ENCODE measurements around the gene WWTR1. TPM values are rescaled to one million over a fixed set of nuclear protein-coding genes. Genes with fewer than 3 reads are reported as not detected.

Gene WWTR1
- total RNA-seq, 4 donors from 2014 or later = 11.3 to 30.7 (median 17.6) TPM

- no peak for DNase-seq
- H3K4me3 ChIP-seq = no peak overlapping the region
- intact Hi-C loops (cut with DNase I; ENCODE audit: low total_unique reads) = no loop called here
- no peaks in the 10 kb centered on the region for H3K36me3 ChIP-seq
- in situ Hi-C loops (cut with MboI; ENCODE audit: low sequenced_read_pairs in 4 of 4) = no loop called here
- H3K27me3 ChIP-seq = no peaks in the 10 kb centered on the region
- peaks cover 28 to 29% of the 10 kb centered on the region in 2 donors for H3K4me1 ChIP-seq
- no peak overlapping the region for H3K27ac ChIP-seq
- H3K9me3 ChIP-seq = no peaks in the 10 kb centered on the region
- ATAC-seq = no peak
- TF ChIP-seq POLR2A (IDR thresholded peaks at IDR 0.05) = no peak
Measured at GRCh38 chr3:149559525-149559924, 98.3 kb downstream of the WWTR1 start.

- H3K4me3 ChIP-seq = no peak overlapping the region
- peak overlapping the region in 3 of 4 donors; percentile 4 to 12 (median 11) for H3K27ac ChIP-seq
- no peak for TF ChIP-seq CTCF (IDR thresholded peaks at IDR 0.05 in 4 of 5, conservative IDR thresholded peaks at IDR 0.05 in 1 of 5)
- TF ChIP-seq POLR2A (IDR thresholded peaks at IDR 0.05) = no peak
- DNase-seq (no peak), ATAC-seq (no peak)
- no peaks in the 10 kb centered on the region for H3K27me3 ChIP-seq
- H3K4me1 ChIP-seq = peaks cover 48 to 59% of the 10 kb centered on the region in 2 donors
- in situ Hi-C loops (cut with MboI; ENCODE audit: low sequenced_read_pairs in 4 of 4) (no loop called here), intact Hi-C loops (cut with DNase I; ENCODE audit: low total_unique reads) (no loop called here)
- no peaks in the 10 kb centered on the region for H3K9me3 ChIP-seq
- no peaks in the 10 kb centered on the region for H3K36me3 ChIP-seq
Measured at GRCh38 chr3:149555927-149556326, 101.9 kb downstream of the WWTR1 start.

- DNase-seq (no peak), ATAC-seq (peak in 1 of 2 donors; percentile 34)
- Histone ChIP-seq H3K27ac (peak overlapping the region in 1 of 4 donors; percentile 34), H3K27me3 (no peaks in the 10 kb centered on the region), H3K9me3 (no peaks in the 10 kb centered on the region), H3K4me1 (peaks cover 47 to 59% of the 10 kb centered on the region in 2 donors), H3K36me3 (no peaks in the 10 kb centered on the region), H3K4me3 (no peak overlapping the region)
- TF ChIP-seq POLR2A (IDR thresholded peaks at IDR 0.05) (no peak), CTCF (IDR thresholded peaks at IDR 0.05 in 4 of 5, conservative IDR thresholded peaks at IDR 0.05 in 1 of 5) (no peak)
- intact Hi-C loops (cut with DNase I; ENCODE audit: low total_unique reads) = no loop called here
- in situ Hi-C loops (cut with MboI; ENCODE audit: low sequenced_read_pairs in 4 of 4) = no loop called here
Measured at GRCh38 chr3:149554826-149555225, 103.0 kb downstream of the WWTR1 start.

GRCh38 chr3:149553781-149554451, 103.9 kb downstream of the WWTR1 start:
- H3K27me3 ChIP-seq = no peaks in the 10 kb centered on the region
- in situ Hi-C loops (cut with MboI; ENCODE audit: low sequenced_read_pairs in 4 of 4) (no loop called here), intact Hi-C loops (cut with DNase I; ENCODE audit: low total_unique reads) (no loop called here)
- DNase-seq (no peak), ATAC-seq (no peak)
- peaks cover 44 to 54% of the 10 kb centered on the region in 2 donors for H3K4me1 ChIP-seq
- no peaks in the 10 kb centered on the region for H3K36me3 ChIP-seq
- TF ChIP-seq CTCF (IDR thresholded peaks at IDR 0.05 in 4 of 5, conservative IDR thresholded peaks at IDR 0.05 in 1 of 5) (no peak), POLR2A (IDR thresholded peaks at IDR 0.05) (no peak)
- no peak overlapping the region for H3K4me3 ChIP-seq
- peak overlapping the region in 2 of 4 donors; percentile 4 to 34 for H3K27ac ChIP-seq
- no peaks in the 10 kb centered on the region for H3K9me3 ChIP-seq

GRCh38 chr3:149552700-149553099, 105.1 kb downstream of the WWTR1 start:
- ATAC-seq = no peak
- Histone ChIP-seq H3K9me3 (no peaks in the 10 kb centered on the region), H3K27ac (no peak overlapping the region), H3K4me3 (no peak overlapping the region), H3K4me1 (peaks cover 50 to 59% of the 10 kb centered on the region in 2 donors), H3K27me3 (no peaks in the 10 kb centered on the region), H3K36me3 (no peaks in the 10 kb centered on the region)
- in situ Hi-C loops (cut with MboI; ENCODE audit: low sequenced_read_pairs in 4 of 4) = no loop called here
- intact Hi-C loops (cut with DNase I; ENCODE audit: low total_unique reads) = no loop called here
- no peak for DNase-seq
- TF ChIP-seq POLR2A (IDR thresholded peaks at IDR 0.05) = no peak
- no peak for TF ChIP-seq CTCF (IDR thresholded peaks at IDR 0.05 in 4 of 5, conservative IDR thresholded peaks at IDR 0.05 in 1 of 5)
